NCI-H146 (cell line): ENCODE data around the gene NCF4.

Source experiments
- DNase-seq: peaks from one replicate; lab custom pipeline; 2025; lab: John Stamatoyannopoulos, UW

The NCF4 gene

DNA sequence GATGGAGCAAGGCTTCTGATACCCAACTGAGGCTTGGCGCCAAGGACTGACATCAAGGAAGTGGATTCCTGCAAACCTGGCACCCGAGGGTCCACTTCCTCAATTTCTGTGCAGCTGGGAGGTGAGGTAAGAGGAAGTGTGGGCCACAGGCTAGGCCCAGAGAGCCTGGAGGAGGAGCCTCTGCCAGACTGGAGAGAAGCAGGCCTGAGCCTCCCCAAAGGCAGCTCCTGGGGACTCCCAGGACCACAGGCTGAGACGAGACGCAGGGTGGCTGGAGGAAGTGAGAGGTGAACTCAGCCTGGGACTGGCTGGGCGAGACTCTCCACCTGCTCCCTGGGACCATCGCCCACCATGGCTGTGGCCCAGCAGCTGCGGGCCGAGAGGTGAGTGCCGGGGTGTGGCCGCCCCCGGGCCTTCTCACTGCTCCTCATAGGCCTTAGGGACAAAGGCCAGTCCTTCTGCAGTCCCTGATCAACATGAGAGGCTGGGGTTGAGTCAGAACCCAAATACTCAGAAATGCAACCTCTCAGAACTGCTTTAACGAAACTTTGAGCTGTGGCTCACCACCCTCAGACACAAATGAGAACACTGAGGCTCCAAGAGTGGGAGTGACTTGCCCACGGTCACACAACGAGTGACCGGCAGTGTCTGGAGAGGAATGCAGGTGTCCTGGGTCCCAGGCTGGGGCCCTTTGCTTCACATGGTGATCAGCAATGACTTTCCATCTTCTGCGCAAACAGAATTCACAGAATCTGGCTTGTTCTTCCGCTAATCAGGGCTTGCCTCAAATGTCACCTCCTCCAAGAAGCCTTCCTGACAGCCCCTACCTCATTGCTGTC lies at the start of gene NCF4:
TSS of gene NCF4 (plus strand) at position 186 of the 839 bp plus-strand sequence. CDS start at position 352, 166 bp downstream.
- no peak for DNase-seq

- DNase-seq = no peak
Measured at GRCh38 chr22:36811094-36811800, 49.6 kb upstream of the NCF4 start.

GRCh38 chr22:36814801-36815200 lies 46.0 kb upstream of the NCF4 start:
- no peak for DNase-seq

DNA sequence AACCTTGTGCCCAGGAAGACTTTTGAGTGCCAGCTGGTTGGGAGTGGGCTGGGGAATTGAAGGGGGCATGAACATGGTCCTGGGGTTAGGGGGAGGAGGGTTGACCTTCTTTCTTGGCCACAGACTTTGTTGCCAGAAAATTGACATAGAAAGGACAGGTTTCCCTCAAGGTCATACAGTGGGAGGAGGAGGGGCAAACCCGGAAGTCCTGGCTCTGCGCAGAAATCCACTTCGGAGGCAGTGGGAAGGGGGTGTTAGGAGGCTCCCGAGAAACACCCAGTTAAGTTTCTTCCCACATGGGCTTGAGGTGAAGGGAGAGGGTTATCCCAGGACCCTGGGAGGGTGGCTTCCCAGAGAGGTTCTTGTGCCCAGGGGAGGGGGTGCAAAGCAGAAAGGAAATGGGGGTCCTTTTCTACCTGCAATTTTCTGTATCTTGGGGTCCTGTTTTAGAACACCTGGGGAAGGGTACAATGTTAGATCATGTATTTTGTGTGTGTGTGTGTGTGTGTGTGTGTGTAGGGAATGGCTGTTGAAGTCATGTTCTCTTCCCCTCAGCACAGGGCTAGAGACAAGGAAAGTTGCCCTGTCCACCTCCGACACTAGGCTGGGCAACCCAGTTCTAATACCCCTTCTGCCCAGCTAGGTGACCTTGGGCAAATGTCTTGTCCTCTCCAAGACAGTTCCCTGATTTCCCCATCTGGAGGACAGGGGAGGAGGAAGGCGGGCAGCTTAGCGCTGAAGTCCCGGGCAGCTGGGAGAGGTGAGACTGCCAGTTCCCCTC lies 45.1 kb upstream of the NCF4 start:
- DNase-seq = no peak

- no peak for DNase-seq
Measured at GRCh38 chr22:36816339-36816635, 44.5 kb upstream of the NCF4 start.

GRCh38 chr22:36816636-36817524 lies 43.9 kb upstream of the NCF4 start, which contains the start of gene PVALB:
PVALB (minus strand) TSS chr22:36817035; CDS start chr22:36817005, 30 bp downstream.
- DNase-seq = peak; percentile 9

DNA sequence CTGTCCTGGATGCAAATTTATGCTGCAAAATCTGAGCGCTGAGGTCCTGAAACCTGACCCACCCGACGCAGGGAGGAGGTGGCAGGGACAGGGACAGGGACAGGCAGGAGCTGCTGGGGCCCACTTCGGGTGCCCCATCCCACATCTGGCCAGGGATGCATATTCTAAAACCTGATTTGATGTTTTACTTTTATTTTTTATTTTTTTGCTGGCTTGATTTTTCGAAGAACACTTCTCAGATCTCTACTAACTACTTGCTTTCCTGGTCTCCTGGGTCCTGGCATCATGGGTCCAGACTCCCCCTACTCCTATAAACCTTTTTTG lies 43.3 kb upstream of the NCF4 start:
- DNase-seq = no peak

DNA sequence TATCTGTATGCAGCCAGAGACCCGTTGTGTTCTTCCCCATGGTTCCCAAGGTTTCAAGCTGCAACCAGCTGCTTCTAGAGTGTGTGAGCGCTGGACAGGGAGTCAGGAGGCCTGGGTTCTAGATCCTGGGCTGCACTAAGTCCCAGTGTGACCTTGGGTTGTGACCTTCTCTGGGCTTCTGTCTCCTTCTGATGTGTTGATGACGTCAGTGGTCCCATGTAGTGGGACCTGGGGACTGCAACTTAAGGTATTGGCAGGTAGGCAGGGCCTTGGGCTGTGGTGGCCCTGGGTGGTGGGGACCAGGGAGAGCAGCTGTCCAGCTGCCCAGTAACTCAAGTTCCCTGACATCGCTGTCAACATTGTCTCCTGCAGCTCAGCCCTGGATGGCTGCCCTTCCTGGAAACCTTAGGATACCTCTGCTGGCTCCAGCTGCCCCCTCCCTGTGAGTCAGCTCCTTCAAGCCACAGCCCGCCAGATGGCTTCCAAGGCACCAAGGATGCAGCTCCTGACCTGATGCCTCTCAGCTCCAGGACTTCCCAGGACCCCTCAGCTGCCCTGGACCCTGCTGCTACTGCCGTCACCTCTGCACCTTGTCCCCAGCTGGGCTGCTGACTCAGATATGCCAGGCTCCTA lies 42.7 kb upstream of the NCF4 start:
- DNase-seq = no peak

GRCh38 chr22:36819112-36819511 lies 41.7 kb upstream of the NCF4 start:
- no peak for DNase-seq

DNA sequence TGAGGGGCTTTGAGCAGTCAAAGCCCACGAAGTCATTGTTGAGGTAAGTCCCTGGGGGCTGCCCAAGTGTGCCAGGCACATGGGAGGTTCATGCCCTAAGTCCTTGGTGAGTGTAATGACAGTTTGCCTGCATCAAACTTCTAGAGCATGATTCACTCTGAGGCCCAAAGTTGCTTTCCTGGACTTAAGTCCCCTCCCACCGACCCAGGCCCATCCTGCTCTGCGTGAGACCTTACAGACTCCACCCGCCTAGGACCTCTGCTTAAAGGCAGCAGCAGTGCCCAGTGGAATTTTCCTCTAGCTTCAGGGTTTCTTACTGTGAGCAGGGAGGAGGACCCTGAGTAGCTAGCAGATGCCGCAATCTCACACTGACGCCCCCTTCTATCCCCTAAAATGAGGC lies 38.2 kb upstream of the NCF4 start:
- DNase-seq = no peak

DNA sequence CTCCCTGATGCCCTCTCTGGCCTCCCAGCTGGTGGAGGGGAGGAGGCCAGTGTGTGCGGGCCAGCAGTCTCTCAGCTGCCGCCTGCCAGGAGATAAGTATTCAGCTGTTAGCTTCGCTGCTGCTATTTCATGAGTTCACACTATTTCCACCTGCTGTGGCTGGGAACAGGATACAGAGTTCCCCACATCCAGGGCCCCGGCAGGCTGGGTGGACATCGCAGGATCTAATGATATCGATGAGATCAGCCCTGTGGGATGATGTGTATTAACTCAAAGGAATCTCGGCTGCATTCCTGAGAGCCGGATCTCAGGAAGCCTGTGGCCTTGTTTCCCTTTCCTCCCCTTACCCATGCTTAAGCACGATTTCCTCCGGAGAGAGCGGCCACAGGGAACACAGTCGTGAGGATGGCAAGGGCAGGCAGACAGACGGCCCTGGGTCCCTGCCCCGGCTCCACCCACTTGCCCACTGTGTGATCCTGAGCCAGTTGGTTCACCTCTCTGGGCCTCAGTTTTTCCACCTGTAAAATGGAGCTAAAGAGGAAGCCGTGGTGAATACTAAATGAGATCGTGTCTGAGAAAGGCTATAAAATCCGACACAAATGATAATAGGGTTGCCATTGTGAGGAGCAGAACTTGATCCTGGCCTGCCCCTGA lies 37.5 kb upstream of the NCF4 start:
- no peak for DNase-seq

GRCh38 chr22:36824655-36825054 lies 36.2 kb upstream of the NCF4 start:
- DNase-seq = no peak

DNA sequence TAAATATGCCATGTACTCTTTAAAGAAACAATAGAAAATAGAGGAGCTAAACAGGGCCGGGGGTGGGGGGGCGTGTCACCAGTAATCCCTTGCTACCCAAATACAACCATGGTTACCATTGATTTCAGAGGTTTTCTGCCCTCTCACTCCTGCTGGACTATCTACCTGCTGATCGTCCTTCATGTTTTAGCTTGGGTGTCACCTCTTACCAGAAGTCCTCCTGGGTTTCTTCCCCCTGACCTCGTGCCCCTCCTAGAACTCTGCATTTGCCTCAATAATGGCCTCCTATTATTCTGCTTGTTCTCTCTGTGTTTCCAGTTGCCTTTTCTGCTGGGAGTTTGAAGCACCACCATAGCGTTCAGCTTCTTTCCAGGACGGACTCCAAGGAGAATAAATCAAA lies 34.5 kb upstream of the NCF4 start:
- no peak for DNase-seq

DNA sequence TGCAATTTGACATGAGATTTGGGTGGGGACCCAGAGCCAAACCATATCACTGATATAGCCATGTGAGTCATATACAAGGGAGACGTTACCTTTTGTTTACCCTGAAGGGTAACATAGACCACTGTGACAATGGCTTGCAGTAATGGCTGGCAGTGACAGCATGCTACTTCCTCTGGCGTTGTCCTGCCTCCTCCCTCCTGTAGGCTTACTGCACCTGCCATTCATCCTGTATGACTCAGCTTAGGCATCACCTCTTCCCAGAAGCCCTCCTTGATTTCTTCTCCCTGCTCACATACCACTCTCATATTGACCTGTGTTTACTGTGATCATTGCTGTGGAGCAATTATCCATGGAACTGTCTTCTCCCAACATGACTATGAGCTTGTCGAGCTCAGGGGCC lies 32.0 kb upstream of the NCF4 start:
- no peak for DNase-seq

GRCh38 chr22:36829370-36830002 lies 31.3 kb upstream of the NCF4 start:
- DNase-seq = no peak

DNA sequence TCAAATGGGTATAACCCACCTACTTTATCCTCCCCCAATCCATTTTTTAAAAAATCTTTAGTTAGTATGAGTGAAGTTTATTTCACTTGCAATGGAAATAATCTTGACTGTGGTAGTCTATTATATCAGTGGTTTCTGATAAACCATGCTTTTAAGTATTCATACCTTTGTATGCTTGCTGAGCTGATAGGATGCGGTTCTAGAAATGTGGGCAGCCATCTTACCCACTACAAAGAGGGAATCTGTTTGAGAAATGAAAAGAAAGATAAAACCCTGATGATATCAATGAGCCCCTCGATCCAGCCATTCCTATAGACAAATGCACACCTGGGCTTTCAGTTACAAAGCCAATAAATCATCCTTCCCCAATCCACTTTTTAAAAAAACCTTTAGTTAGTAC lies 30.2 kb upstream of the NCF4 start:
- no peak for DNase-seq

DNA sequence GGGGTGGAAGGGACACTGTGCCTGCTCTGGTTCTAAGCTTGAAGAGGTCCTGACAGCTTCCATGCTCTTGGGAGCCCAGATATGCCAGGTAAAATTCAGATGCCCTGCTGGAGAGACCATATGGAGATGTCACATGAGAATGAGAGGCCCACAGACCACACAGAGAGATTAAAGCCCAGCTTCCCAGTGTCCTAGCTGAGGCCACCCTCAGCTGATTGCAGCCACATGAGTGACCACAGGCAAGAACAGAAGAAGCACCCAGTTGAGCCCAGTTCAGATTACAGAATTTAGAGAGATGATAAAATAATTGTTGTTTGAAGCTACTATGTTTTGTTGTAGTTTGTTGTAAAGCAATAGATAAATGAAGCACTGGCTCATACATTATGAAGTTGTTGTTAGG lies 29.6 kb upstream of the NCF4 start:
- no peak for DNase-seq

- no peak for DNase-seq
Measured at GRCh38 chr22:36831717-36832116, 29.1 kb upstream of the NCF4 start.

- no peak for DNase-seq
Measured at GRCh38 chr22:36833073-36833472, 27.7 kb upstream of the NCF4 start.

GRCh38 chr22:36835903-36836302 lies 24.9 kb upstream of the NCF4 start:
- DNase-seq = no peak
